Activated naive CD4-positive, alpha-beta T cell treated with anti-CD3 and anti-CD28 coated beads, Interleukin-2, amount 50 U/mL, for 24 hours (primary cell): ENCODE data around the gene FSTL5.

Experiments
- H3K27ac Mint-ChIP-seq: one replicate; pipeline ENCODE4 v1.8.0; 2021; ENCODE audit warnings: mild to moderate bottlenecking, mixed read lengths
- H3K27me3 Mint-ChIP-seq: one replicate; pipeline ENCODE4 v1.8.0; 2021; ENCODE audit warnings: mixed read lengths
- H3K36me3 Mint-ChIP-seq: one replicate; pipeline ENCODE4 v1.8.0; 2021; ENCODE audit warnings: mixed read lengths
- H3K4me1 Mint-ChIP-seq: one replicate; pipeline ENCODE4 v1.8.0; 2021; ENCODE audit warnings: mixed read lengths
- H3K4me3 Mint-ChIP-seq: one replicate; pipeline ENCODE4 v1.8.0; 2021; ENCODE audit warnings: mild to moderate bottlenecking, mixed read lengths
- H3K9me3 Mint-ChIP-seq: one replicate; pipeline ENCODE4 v1.8.0; 2021; ENCODE audit warnings: mixed read lengths

Gene FSTL5

DNA sequence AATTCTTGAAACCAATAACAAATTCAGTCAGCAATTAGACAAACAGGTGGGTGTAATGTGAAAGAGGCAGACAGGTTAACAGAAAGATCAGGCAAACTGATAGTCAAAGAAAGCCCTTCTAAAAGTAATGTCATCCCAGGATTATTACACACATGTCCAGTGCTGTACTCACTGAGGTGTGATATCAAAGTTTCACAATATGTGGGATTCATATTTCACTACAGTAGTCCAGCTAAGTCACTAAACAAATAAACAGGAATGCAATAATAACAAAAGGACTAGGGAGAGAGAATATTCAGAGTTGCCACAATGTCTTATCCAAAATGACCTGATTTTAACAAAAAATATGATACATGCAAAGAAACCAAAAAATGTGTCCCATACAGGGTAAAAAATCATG is 787.5 kb downstream of the FSTL5 start:
- H3K27me3 Mint-ChIP-seq, result no peaks in the 10 kb centered on the region
- H3K4me3 Mint-ChIP-seq, result no peak overlapping the region
- peaks cover 10% of the 10 kb centered on the region for H3K9me3 Mint-ChIP-seq
- no peak overlapping the region for H3K27ac Mint-ChIP-seq
- no peaks in the 10 kb centered on the region for H3K4me1 Mint-ChIP-seq
- H3K36me3 Mint-ChIP-seq, result no peaks in the 10 kb centered on the region

DNA sequence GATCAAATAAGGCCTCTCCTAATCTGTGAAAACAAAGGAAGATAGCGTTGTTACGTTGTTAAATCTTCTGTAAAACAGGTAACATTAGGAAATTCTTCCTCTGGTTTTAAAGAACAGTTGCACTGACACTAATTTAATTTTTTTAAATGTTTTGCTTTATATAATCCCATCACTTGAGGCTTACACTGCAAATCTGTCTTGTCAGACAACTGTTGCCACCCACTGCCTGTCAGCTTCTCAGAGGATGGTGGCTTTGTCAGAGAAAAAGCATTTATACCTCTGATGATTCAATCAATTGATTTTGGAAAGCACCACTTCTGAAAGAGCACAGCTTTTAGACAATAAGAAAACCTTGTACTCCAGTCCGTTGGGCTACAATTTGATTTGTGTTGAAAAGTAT is 799.1 kb downstream of the FSTL5 start:
- no peaks in the 10 kb centered on the region for H3K36me3 Mint-ChIP-seq
- no peak overlapping the region for H3K4me3 Mint-ChIP-seq
- no peaks in the 10 kb centered on the region for H3K4me1 Mint-ChIP-seq
- H3K27ac Mint-ChIP-seq, result no peak overlapping the region
- H3K9me3 Mint-ChIP-seq, result no peaks in the 10 kb centered on the region
- no peaks in the 10 kb centered on the region for H3K27me3 Mint-ChIP-seq

DNA sequence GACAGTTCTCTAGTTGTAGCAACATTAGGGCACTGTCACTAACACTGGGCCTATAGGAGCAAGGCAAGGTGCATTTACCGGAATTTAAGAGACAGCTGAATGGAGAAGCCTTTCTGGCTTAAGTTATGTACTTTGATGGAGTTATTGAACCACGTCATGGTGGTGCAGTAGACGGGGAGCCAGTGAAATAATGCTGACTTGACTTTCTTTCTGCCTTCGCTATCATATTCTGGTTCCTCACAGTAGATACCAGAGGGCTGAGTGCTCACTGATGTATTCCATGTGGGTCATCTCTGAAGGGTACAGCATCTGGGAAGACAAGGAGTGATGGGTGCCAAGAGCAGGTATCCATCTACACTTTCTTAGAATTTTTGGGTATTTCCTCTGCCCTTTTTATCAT is 802.8 kb downstream of the FSTL5 start:
- Mint-ChIP-seq H3K27me3 (no peaks in the 10 kb centered on the region), H3K36me3 (no peaks in the 10 kb centered on the region), H3K27ac (no peak overlapping the region), H3K4me3 (no peak overlapping the region), H3K9me3 (no peaks in the 10 kb centered on the region), H3K4me1 (no peaks in the 10 kb centered on the region)

DNA sequence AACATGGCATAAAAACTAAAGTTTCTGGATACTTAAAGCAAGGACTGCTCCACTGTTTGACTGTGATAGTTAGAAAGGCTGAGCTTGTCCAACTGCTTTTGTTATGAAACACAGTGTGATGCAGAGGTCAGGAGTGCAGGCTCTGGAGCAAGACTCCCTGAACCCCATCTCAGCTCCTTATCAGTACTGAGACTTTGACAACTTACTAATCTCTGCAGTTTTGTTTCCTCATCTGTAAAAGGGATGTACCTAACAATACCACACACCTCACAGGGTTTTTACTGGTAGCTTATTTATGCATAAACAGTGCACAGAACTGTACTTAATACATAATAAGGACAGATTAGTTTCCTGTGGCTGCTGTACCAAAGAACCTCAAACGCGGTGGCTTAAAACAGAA is 804.3 kb downstream of the FSTL5 start:
- no peak overlapping the region for H3K4me3 Mint-ChIP-seq
- H3K36me3 Mint-ChIP-seq, result no peaks in the 10 kb centered on the region
- H3K4me1 Mint-ChIP-seq, result no peaks in the 10 kb centered on the region
- H3K9me3 Mint-ChIP-seq, result peaks cover under 1% of the 10 kb centered on the region
- no peak overlapping the region for H3K27ac Mint-ChIP-seq
- H3K27me3 Mint-ChIP-seq, result no peaks in the 10 kb centered on the region

DNA sequence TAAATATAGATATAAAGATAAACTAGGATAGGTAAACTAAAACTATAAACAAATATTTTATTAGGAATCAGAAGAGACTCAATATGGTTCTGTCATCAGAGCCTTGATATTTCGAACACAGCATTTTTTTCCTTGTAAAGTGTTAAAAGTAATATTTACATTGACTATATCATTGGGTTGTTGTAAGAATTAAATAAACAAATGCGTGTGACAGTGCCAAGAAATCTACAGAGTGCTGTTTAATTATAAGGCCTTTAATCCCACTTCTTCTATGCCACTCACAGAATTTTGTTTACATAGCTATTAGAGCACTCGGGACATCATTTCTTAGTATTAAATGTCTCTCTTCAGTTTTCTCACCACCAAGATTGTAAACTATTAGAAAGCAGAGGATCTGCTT is 807.4 kb downstream of the FSTL5 start:
- Mint-ChIP-seq H3K4me1 (no peaks in the 10 kb centered on the region), H3K4me3 (no peak overlapping the region), H3K27ac (no peak overlapping the region), H3K27me3 (no peaks in the 10 kb centered on the region), H3K36me3 (no peaks in the 10 kb centered on the region), H3K9me3 (peaks cover 5% of the 10 kb centered on the region)

DNA sequence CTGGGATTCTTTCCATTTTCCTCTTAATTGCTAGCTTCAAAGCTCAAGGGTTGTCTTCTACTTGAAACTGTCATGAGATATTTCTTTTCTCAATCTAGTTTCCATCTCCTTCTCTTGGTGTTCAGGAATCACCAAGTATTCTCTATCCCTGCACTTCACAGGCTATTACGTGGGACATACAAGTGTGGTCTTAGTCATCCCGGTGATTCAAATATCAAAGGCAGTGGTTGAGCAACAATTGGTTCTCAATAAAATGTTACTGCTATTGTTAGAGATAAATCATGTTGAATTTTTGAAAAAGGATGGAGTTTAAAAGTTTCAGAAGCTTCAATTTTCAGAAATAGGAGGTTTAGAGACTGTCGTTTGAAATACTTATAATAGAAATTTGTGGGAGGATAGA is 812.9 kb downstream of the FSTL5 start:
- no peaks in the 10 kb centered on the region for H3K36me3 Mint-ChIP-seq
- no peaks in the 10 kb centered on the region for H3K27me3 Mint-ChIP-seq
- peaks cover 13% of the 10 kb centered on the region for H3K9me3 Mint-ChIP-seq
- no peak overlapping the region for H3K4me3 Mint-ChIP-seq
- H3K4me1 Mint-ChIP-seq, result no peaks in the 10 kb centered on the region
- no peak overlapping the region for H3K27ac Mint-ChIP-seq

DNA sequence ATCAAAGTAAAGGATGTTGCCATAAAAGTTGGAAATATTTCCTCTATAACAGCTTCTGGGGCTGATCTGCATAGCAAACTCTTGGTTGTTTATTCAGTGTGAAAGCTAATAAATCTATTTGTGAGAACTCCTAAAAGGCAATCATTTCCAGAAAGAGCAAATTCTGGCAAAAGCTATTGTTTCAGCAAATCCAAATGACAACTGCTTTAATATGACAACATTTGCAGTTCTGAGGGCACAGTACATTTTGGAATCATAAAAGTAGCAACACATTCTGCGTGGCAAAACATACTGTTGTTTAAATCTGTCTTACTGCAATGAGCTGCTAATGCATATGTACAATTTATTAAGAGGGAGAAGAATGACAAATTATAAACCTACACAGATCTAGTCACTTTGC is 818.1 kb downstream of the FSTL5 start:
- Mint-ChIP-seq H3K4me3 (no peak overlapping the region), H3K27ac (no peak overlapping the region), H3K27me3 (no peaks in the 10 kb centered on the region), H3K4me1 (no peaks in the 10 kb centered on the region), H3K9me3 (peaks cover 4% of the 10 kb centered on the region), H3K36me3 (no peaks in the 10 kb centered on the region)

DNA sequence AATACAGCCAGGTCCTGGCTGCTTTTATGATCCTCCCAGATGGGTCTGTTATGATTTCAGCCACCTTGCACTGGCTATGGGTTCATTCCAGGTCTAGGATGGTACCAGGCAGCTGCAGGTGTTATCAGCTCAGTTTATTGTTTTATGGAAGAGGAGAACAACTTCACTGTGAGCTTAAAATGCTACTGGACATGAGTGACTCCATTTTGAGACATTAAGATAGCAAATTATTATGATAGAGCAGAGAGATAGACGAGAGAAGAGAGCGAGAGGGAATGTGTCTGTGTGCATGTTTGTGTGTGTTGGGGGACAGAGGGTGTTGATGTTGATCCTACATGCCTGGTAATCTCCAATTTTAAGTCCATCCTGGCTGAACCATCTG is 820.2 kb downstream of the FSTL5 start:
- H3K27me3 Mint-ChIP-seq, result no peaks in the 10 kb centered on the region
- H3K9me3 Mint-ChIP-seq, result no peaks in the 10 kb centered on the region
- H3K4me1 Mint-ChIP-seq, result no peaks in the 10 kb centered on the region
- H3K27ac Mint-ChIP-seq, result no peak overlapping the region
- H3K4me3 Mint-ChIP-seq, result no peak overlapping the region
- H3K36me3 Mint-ChIP-seq, result no peaks in the 10 kb centered on the region

DNA sequence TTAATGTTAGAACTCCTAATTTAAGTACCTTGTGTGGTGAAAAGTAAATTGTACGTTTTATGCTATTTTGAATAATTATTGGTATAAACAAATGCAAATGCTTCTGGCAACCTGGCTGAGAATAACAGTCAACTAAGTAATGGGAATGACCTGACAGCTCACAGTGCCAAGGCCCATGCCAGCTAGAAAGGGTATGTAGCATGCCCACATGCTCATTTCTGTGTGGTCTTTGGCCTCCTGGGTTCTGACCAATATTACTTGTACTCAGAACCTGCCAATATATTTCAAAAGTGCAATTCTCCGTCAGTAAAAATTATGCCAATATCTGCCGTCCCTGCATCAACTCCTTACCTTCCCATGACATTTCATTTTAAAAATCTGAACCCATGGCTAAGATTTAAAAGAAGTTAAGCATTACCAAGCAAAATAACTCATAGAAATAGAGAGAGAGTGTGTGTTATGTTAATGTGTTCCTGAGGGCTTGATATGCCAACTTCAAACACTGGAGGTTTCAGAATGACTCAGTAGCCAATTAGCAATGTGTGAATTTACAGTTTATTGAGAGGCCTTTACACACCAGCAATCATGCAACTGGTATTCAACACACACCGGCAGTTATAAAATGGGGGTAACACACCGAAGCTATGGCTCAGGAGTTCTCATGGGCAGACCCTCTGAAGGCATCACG is 820.8 kb downstream of the FSTL5 start:
- no peaks in the 10 kb centered on the region for H3K36me3 Mint-ChIP-seq
- H3K27ac Mint-ChIP-seq, result no peak overlapping the region
- H3K4me3 Mint-ChIP-seq, result no peak overlapping the region
- no peaks in the 10 kb centered on the region for H3K27me3 Mint-ChIP-seq
- H3K4me1 Mint-ChIP-seq, result no peaks in the 10 kb centered on the region
- H3K9me3 Mint-ChIP-seq, result no peaks in the 10 kb centered on the region

DNA sequence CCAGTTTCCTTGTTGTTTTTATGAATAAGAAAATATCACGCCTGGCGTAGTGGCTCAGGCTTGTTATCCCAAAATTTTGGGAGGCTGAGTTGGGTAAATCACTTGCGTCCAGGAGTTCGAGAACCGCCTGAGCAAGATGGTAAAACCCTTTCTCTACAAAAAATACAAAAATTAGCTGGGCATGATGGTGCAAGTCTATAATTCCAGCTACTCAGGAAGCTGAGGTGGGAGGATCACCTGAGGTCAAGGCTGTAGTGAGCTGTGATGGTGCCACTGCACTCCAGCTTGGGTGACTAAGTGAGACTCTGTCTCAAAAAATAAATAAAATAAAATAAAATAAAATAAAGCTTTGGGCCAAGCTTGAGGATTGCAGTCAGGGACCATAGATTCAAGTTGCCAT is 827.2 kb downstream of the FSTL5 start:
- H3K9me3 Mint-ChIP-seq, result no peaks in the 10 kb centered on the region
- H3K4me3 Mint-ChIP-seq, result no peak overlapping the region
- H3K27ac Mint-ChIP-seq, result no peak overlapping the region
- H3K27me3 Mint-ChIP-seq, result no peaks in the 10 kb centered on the region
- H3K4me1 Mint-ChIP-seq, result no peaks in the 10 kb centered on the region
- no peaks in the 10 kb centered on the region for H3K36me3 Mint-ChIP-seq

DNA sequence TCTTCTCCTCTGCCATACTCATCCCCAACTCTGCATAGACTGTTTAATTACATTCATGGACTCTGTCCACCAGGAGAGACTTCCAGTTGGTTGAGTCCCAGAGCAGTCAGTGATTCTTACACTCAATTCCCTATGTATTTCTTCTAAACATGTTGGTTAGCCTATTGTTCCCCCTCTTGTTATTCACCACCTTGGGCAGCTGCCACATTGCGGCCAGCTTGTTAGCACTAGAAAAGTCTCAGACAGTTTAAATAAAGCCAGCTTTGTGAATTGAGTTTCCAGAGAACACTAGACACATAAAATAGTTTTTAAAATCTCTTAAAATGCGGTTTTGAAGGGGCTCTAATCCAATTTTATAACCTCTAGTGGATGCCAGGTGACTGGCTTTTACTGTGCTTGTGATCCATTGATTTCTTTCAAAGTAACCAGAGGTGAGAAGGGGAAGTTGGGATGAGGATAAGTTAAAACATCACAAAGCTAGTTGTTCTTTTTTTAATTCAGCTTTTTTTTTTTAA is 827.7 kb downstream of the FSTL5 start:
- Mint-ChIP-seq H3K27ac (no peak overlapping the region), H3K9me3 (no peaks in the 10 kb centered on the region), H3K4me3 (no peak overlapping the region), H3K36me3 (no peaks in the 10 kb centered on the region), H3K27me3 (no peaks in the 10 kb centered on the region), H3K4me1 (no peaks in the 10 kb centered on the region)
